ENCODE results near the gene UBE2G2.

DNA sequence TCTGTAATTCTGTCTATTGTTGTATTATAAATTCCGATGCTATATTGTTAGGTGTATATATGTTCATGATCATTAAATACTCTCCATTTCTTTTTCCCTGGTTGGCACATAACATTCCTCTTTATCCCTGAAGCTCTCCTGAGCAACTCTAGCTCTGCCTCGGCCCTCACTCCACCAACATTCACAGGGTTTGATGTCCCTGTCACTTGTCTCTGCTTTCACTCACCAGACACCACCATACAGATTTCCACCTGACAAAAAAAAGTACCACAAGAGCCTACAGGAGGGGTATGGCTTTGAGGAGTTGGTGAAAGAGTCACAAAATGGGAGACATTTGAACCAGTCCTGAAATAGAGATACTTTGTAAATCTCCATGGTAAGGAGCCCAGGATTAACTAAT lies 81.5 kb downstream of the UBE2G2 start:
- no peak for TF ChIP-seq POLR2A (IDR thresholded peaks at IDR 0.05)
- TF ChIP-seq, protein P1, sequence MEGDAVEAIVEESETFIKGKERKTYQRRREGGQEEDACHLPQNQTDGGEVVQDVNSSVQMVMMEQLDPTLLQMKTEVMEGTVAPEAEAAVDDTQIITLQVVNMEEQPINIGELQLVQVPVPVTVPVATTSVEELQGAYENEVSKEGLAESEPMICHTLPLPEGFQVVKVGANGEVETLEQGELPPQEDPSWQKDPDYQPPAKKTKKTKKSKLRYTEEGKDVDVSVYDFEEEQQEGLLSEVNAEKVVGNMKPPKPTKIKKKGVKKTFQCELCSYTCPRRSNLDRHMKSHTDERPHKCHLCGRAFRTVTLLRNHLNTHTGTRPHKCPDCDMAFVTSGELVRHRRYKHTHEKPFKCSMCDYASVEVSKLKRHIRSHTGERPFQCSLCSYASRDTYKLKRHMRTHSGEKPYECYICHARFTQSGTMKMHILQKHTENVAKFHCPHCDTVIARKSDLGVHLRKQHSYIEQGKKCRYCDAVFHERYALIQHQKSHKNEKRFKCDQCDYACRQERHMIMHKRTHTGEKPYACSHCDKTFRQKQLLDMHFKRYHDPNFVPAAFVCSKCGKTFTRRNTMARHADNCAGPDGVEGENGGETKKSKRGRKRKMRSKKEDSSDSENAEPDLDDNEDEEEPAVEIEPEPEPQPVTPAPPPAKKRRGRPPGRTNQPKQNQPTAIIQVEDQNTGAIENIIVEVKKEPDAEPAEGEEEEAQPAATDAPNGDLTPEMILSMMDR (IDR thresholded peaks at IDR 0.05) = no peak

All from prostate gland (tissue), 2 donors.